Occipital lobe (tissue), 3 donors: ENCODE data around the gene MTO1. TPM values are rescaled to one million over a fixed set of nuclear protein-coding genes. Genes with fewer than 3 reads are reported as not detected.
"Not testable (repeated sequence)": the region's sequence is repeated elsewhere in the genome, so short reads cannot be mapped to it uniquely, and the experiment has no call there.

Experiments used
- DNase-seq: peaks from one replicate; lab custom pipeline; 2025; lab: John Stamatoyannopoulos, UW
- small RNA-seq: library from RNA; depleted of rRNA; stranded (forward); fragments of <200 nt; gene quantifications from one replicate; pipeline ENCODE3, GENCODE V24; 2014
- total RNA-seq: library from RNA; depleted of rRNA; stranded (reverse); fragments of >200 nt; gene quantifications from one replicate; pipeline ENCODE4 v1.2.3, GENCODE V29; 2014

MTO1 gene
- total RNA-seq, 1 donor from 2014 or later = 17.3 TPM

GRCh38 chr6:73525546-73526330 lies 64.2 kb downstream of the MTO1 start:
- DNase-seq = no peak

GRCh38 chr6:73528897-73529296 lies 67.4 kb downstream of the MTO1 start:
- no peak for DNase-seq

GRCh38 chr6:73532293-73532692 lies 70.8 kb downstream of the MTO1 start:
- DNase-seq = no peak

GRCh38 chr6:73534628-73535027 lies 73.1 kb downstream of the MTO1 start:
- no peak for DNase-seq

- DNase-seq = no peak
These were observed 76.1 kb downstream of the MTO1 start for GRCh38 chr6:73537677-73538076.

- DNase-seq = no peak
These were observed 76.7 kb downstream of the MTO1 start for GRCh38 chr6:73538116-73538779.

GRCh38 chr6:73542481-73542880 lies 80.9 kb downstream of the MTO1 start:
- DNase-seq = not testable (repeated sequence)

- no peak for DNase-seq
These were observed 81.4 kb downstream of the MTO1 start for GRCh38 chr6:73542891-73543290.

GRCh38 chr6:73547036-73547435 lies 85.5 kb downstream of the MTO1 start:
- DNase-seq = no peak

- no peak for DNase-seq
These were observed 87.2 kb downstream of the MTO1 start for GRCh38 chr6:73548458-73549446.

GRCh38 chr6:73551115-73551514 lies 89.6 kb downstream of the MTO1 start:
- DNase-seq = not testable (repeated sequence)

GRCh38 chr6:73555380-73555949 lies 93.9 kb downstream of the MTO1 start:
- not testable (repeated sequence) for DNase-seq

- no peak for DNase-seq
These were observed 95.3 kb downstream of the MTO1 start for GRCh38 chr6:73556836-73557235.

Small RNAs within 50 kb of the gene (small RNA-seq; reads per million reads assigned to genes)
- gene AL603910.2 = not detected
- gene RN7SL827P = not detected
- gene RNU6-975P = not detected

Other genes with a start within 250 kb of the MTO1 start
- 0.78 TPM for gene KHDC1L, start 236.2 kb upstream of the MTO1 start, total RNA-seq
- 4.1 TPM for gene KHDC1, start 198.5 kb upstream of the MTO1 start, total RNA-seq
- gene DPPA5, start 107.5 kb upstream of the MTO1 start, total RNA-seq = not detected
- not detected for gene KHDC3L, start 99.1 kb upstream of the MTO1 start, total RNA-seq
- gene OOEP, start 91.8 kb upstream of the MTO1 start, total RNA-seq = not detected
- gene DDX43, start 66.9 kb upstream of the MTO1 start, total RNA-seq = 0.31 TPM
- gene CGAS, start 9.4 kb upstream of the MTO1 start, total RNA-seq = 1.2 TPM
- gene EEF1A1, start 59.3 kb downstream of the MTO1 start, total RNA-seq = 15,287 TPM
- 27.9 TPM for gene SLC17A5, start 192.3 kb downstream of the MTO1 start, total RNA-seq
- 1.6 TPM for gene CD109, start 234.5 kb downstream of the MTO1 start, total RNA-seq